Heart left ventricle (tissue), 13 donors: ENCODE measurements around the gene FANCI.

Experiments used
- POLR2A ChIP-seq, 2 donors: fragments of 450-650 bp; IDR thresholded peaks; one replicate each; pipeline ENCODE4 v1.6.1; 2017; ENCODE audit warnings: antibody characterized with exemption in 2 of 2, mild to moderate bottlenecking in 2 of 2, moderate library complexity in 2 of 2
- TF ChIP-seq, protein P1 (sequence below), 12 donors: fragments of 200-600 bp; sonication (generic) in 4 of 12; IDR thresholded peaks; one replicate each; pipeline versions ENCODE4 v1.5.0 to v1.8.0; 2018 to 2022; ENCODE audit warnings: antibody characterized with exemption in 12 of 12, mild to moderate bottlenecking in 5 of 12
- donor health status: ischemic (EF 13 %, LVEDD 7.1; RV severe dilation, severe dysfunction).
- donor health status: DM: no; HTN: yes; CAD: no.
- donor health status: DM: no; HTN: no; CAD: no.
- donor health status: ischemic (EF 25% LVEDD 6.9; RV normal size, moderate dysfunction).
- donor health status: ischemic (EF 25% LVEDD 5.7; RV mildly dilated, moderate dysfunction).
- donor health status: ischemic (EF 35%, LVEDD 5.7; RV mildly dilated, moderate dysfunction).
- donor health status: nonischemic (EF 11% LVEDD 7.7; RV severe dilation, severe dysfunction).
- donor health status: DM: yes; HTN: yes; CAD: no.
- donor health status: PGD.
- donor health status: ischemic (EF 29% LVEDD 5.4; RV normal size, mild dysfunction).
- donor health status: nonischemic (EF 23%, LVEDD 6.1; RV moderate dilation, normal function).

DNA sequence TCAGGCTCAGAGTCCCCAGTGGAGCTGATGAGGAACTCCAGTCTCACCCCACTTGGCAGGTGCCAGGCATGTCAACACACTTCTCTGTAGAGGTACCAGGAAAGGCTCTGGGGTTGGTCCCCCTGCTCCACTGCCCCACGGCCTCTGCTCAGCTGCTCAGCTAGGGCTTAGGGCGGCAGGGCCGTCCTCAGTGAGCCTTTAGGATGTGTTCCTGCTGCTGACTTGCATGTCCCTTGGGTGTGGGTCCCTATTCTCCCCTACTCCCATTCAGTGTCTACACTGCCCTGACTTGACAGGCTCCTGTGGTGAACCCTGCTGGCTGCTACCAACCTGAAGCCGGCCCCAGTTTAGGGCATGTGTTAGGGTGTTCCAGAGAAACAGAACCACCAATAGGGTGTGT, 108.7 kb downstream of the FANCI start:
- TF ChIP-seq, protein P1, sequence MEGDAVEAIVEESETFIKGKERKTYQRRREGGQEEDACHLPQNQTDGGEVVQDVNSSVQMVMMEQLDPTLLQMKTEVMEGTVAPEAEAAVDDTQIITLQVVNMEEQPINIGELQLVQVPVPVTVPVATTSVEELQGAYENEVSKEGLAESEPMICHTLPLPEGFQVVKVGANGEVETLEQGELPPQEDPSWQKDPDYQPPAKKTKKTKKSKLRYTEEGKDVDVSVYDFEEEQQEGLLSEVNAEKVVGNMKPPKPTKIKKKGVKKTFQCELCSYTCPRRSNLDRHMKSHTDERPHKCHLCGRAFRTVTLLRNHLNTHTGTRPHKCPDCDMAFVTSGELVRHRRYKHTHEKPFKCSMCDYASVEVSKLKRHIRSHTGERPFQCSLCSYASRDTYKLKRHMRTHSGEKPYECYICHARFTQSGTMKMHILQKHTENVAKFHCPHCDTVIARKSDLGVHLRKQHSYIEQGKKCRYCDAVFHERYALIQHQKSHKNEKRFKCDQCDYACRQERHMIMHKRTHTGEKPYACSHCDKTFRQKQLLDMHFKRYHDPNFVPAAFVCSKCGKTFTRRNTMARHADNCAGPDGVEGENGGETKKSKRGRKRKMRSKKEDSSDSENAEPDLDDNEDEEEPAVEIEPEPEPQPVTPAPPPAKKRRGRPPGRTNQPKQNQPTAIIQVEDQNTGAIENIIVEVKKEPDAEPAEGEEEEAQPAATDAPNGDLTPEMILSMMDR (IDR thresholded peaks at IDR 0.05), result no peak
- no peak for TF ChIP-seq POLR2A (IDR thresholded peaks at IDR 0.05)
